Astrocyte (in vitro differentiated cells and primary cell): ENCODE measurements around the gene NBEAL1.

Experiments
- CTCF ChIP-seq: IDR thresholded peaks from 2 replicates; pipeline ENCODE4 v1.5.1; 2011; ENCODE audit warnings: low read depth, mild to moderate bottlenecking, inconsistent platforms, low read length, moderate library complexity; ENCODE audit not compliant: insufficient read depth
- EZH2 ChIP-seq: IDR thresholded peaks from 2 replicates; pipeline ENCODE4 v1.6.1; 2012; ENCODE audit warnings: mild to moderate bottlenecking, low read length, inconsistent platforms; ENCODE audit not compliant: insufficient read depth

- TF ChIP-seq CTCF (no peak), EZH2 (no peak)
These were observed 68.7 kb downstream of the NBEAL1 start for GRCh38 chr2:203083328-203083727.
